HL-60/S4 (cell line): ENCODE data around the gene UBL3.

Experiments
- in situ Hi-C: fragments of 300-500 bp; cut with MboI; formaldehyde crosslinking; loops from 2 replicates; pipeline ENCODE4 v1.14.3; 2022; ENCODE audit warnings: low sequenced_read_pairs

Gene UBL3

DNA sequence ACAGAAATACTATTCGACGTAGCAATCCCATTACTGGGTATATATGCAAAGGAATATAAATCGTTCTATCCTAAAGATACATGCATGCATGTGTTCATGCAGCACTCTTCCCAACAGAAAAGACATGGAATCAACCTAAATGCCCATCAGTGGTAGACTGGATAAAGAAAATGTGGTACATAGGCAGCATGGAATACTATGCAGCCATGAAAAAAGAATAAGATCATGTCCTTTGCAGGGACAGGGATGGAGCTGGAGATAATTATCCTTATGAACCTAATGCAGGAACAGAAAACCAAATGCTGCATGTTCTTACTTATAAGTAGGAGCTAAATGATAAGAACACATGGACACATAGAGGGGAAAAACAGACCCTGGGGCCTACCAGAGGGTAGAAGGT lies 89.3 kb downstream of the UBL3 start:
- in situ Hi-C loops, result no loop called here

DNA sequence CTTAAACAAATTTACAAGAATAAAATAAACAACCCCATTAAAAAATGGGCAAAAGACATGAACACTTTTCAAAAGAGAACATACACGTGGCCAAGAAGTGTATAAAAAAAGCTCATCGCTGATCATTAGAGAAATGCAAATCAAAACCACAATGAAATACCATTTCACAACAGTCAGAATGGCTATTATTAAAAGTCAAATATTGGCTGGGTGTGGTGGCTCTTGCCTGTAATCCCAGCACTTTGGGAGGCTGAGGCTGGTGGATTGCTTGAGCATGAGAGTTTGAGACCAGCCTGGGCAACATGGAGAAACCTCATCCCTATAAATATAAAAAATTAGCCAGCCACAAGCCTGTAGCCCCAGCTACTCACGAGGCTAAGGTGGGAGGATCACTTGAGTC lies 89.9 kb downstream of the UBL3 start:
- in situ Hi-C loops, result no loop called here

DNA sequence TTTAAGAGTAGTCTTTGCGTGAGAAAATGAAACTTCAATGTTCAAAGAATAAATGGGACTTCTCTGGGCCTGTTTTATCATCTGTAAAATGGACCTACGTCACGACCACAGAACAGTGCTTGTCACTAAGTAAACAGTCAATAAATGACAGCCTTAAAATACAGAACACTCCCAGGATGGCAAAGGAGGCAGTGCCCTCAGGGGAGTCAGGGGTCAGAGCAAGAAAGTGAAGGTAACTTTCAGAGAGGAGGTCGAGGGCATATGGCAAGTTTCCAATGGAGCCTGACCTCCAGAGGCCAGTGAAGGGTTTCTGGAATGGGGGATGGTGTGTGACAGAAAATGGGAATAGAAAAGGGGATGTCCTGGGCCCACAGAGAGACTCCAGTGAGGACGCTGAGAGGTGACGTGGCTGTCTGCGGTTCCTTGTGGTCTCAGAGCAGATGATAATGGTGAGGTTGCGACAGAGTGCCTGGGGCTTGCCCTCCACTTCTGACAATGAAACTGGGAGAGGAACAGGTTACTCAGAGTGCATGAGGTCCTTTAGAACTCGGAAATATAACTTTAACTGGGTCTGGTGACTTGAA lies 91.8 kb downstream of the UBL3 start:
- in situ Hi-C loops, result no loop called here

DNA sequence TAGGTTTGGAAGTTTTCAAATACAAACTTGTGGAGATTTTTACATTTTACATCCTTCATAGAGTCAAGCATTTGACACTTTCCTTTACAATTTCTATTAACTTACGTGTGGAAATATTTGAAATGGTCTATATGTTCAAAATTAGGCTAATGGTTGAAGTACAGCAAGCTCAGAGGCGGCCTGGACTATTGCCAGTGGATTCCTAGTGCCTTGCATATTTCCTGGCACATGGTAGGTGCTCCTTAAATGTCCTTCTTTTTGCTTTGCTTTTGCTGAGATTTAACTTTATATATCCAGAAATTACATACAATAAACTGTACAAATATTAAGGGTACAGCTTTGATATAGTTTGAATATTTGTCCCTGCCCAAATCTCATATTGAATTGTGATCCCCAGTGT lies 93.9 kb downstream of the UBL3 start:
- in situ Hi-C loops, result no loop called here

DNA sequence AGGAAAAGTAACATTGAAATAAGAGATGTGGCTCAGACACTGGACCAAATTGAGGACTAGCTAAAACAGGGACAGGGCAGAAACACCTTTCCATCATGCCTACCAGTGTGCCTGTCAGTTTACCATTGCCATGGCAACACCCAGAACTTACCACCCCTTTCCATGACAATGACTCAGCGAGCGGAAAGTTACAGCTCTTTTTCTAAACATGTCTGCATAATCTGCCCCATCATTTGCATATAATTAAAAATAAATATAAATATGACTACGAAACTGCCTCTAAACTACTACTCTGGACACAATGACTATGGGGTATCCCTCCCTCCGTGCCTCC lies 96.0 kb downstream of the UBL3 start:
- in situ Hi-C loops, result no loop called here

DNA sequence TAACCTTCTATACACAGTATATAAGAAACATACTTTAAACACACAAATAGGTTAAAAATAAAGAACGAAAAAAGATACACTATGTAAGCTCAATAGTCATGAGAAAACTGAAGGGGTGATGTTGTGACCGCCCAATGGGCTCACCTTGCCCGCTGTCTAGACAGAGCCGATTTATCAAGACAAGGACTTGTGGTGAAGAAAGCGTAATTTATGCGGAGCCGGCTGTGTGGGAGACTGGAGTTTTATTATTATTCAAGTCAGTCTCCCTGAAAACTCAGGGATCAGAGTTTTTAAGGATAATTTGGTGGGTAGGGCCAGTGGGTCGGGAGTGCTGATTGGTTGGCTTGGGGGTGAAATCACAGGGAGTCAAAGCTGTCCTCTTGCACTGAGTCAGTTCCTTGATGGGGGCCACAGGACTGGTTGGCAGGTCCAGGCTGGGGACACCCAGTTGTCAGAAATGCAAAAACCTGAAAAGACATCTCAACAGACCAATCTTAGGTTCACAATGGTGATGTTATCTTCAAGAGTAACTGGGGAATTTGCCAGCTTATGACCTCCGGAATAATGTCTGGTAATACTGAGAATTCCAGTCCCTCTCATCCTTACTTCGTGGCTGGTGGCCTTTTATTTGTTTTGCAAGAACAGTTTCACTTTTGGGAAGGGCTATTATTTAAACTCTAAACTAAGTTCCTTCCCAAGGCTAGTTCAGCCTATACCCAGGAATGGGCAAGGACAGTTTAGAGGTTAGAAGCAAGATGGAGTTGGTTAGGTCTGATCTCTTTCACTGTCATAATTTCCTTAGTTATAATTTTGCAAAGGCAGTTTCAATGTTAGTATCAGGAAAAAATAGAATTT lies 96.6 kb downstream of the UBL3 start:
- in situ Hi-C loops, result no loop called here

DNA sequence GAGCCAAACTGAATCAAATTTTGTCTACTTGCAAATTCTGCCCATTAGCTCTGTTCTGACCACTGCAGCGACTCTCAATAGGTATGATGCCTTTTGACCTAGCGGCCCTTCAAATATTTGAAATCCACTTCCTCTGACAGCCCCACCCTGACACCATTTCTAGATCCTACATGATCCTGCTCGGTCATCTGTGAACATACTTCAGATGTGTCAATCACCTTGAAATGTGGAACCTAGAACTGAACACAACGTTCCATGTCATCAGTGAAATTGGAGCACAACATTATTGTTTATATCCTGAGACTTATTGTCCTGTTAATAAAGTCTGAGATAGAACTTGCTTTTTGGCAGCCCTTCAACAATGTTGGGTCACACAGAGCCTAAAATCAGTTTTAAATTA lies 98.2 kb downstream of the UBL3 start:
- in situ Hi-C loops, result no loop called here

DNA sequence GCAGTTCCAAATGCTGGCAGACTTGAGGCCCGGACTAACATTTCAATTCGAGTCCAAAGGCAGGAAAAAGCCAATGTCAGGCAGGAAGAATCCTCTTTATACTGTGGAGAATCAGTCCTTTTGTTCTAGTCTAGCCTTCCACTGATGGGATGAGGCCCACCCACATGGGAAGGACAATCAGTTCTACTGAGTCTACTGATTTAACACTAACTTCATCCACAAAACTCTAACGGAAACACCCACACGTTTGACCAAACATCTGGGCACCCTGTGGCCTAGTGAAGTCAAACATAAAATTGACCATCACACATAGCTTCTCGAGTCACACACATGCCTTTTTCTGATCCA lies 100.3 kb downstream of the UBL3 start:
- in situ Hi-C loops, result no loop called here

DNA sequence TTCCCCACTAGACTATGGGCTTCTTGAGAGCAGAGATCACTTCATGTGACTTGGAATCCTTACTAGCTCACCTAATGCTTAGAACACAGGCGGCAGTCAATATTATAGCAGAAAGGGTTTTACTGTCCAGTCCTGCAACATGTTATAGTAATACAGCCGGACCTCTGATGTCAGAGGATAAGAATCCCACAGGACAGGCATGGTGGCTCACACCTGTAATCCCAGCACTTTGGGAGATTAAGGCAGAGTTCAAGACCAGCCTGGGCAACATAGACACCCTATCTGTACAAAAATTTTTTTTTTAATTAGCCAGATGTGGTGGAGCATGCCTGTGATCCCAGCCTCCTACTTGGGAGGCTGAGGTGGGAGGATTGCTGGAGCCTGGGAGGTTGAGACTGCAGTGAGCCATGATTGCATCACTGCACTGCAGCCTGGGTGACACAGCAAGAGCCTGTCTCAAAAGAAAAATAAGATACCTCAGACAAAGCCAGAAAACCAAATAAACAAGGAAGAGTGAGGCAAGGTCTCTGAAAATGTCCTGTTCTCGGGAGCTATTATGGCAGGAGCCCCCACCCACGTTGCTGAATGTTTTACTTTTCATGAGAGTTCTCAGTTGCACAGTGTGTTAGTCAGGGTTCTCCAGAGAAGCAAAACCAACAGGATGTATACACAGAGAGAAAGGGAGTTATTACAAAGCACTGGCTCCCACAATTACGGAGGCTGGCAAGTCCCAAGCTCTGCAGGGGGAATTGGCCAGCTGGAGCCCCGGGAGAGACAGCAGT lies 100.8 kb downstream of the UBL3 start:
- in situ Hi-C loops, result no loop called here

DNA sequence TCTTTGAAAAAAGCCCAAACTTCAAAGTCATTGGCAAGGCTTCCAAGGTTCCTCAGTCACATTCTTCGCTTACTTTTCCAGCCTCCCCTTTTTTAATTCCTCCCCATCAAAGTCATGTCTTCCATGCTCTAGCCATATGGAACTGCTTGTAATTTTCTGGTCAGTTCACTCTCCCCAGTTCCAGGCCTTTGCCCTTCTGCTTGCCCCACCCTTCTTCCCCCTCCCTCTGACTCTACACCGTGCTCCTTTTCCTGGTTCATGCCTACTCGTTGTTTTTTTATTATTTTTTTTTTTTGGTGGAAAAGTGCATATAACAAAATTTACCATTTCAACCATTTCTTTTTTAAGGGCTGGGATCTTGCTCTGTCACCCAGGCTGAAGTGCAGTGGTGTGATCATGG lies 102.3 kb downstream of the UBL3 start:
- in situ Hi-C loops, result no loop called here

DNA sequence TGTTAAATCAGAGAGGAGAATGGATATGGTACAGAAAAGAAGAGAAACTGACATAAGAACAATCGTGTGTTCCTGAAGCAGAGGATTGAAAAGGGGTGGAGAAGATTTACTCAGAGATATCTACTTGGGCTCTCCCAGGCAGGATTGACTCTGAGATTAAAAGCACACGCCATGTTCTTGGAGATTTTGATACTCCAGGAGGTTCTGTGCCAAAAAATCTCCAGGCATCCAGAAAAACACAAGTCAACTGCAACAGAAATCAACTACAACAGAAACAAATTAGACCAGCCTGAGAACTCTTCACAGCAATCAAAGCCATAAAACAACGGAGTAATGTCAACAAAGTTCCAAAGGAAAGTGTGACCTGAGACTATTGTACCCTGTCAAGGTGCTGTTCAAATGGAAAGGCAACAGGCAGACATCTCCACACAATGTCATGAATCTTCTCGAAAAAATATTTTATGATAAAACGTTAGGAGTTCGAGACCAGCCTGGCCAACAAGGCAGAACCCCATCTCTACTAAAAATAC lies 104.2 kb downstream of the UBL3 start:
- in situ Hi-C loops, result no loop called here

DNA sequence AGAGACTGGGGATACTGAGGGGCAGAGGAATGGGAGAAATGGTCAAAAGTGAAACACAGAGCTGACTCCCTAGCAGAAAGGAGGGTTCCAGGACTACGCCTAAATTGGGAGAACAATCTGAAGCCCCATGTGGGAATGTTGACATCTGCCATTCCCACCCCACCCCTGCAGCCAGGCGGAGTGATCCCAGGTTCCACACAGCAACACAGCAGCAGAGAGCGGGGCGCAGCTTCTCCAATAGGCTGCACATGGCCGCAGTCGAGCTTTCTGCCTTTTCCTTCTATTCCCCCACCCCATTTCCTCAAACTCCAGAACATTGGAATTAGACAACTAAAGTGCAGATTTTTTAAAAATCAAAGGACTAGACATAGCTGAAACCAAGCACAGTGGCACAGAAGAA lies 104.7 kb downstream of the UBL3 start:
- in situ Hi-C loops, result no loop called here

DNA sequence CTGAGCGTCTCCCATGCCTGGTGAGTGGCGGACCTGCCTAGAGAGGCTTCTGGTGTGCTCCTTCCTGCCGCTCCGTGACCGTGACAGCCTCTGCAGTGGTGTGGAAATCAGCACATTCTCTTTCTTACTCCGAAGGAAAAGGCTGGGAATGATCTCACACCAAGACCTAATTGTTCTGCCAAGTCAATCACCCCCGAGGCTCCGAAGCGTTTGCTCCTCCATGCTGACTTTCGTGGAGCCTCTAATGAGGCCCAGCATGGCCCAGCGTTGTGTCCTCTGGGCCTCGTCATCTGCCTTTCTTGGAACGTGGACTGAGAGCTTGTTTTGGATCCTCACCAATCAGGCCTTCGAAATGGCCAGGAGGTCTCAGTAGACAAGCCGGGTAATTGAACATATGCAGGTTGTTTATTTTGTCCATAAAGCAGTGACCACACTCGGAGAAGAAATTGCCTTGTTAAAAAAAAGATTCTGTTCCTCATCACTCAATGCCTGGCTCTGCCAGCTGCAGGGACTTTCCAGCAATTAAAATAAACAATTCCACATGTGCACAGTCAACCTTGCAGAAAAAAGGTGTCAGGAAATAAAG lies 107.1 kb downstream of the UBL3 start:
- in situ Hi-C loops, result no loop called here

DNA sequence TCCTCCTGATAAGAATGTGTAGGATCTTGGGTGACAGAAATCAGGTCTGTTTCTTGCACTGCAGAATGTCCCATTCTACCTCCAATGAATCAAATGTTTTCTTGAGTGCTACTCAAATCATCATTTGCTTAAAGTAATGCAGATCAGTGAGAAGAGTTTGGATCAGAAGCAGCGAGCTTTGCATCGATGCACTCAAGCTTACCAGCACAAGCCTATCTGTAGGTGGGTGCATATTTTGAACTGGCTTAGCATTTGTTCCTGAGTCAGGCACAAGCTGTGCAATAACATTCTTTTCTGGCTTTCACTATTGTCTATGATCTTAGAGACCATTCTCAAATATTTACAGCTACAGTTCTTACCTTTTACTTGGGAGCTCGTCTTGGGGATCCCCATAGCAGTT lies 109.5 kb downstream of the UBL3 start:
- in situ Hi-C loops, result no loop called here

DNA sequence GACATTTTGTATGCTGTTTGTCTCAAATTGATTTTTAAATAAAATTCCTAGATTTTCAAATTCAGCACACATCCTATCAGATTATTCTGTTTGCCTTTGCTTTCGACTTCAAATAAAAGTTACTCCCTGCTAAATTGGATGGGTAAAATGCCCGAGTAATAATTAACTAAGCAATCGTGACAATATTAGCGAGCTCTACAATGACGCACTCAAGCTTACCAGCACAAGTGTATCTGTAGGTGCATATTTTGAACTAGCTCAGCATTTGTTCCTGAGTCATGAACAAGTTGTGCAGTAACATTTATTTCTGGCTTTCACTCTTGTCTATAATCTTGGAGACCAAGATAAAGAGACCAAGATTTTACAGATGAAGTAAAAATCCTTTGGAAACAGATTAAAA lies 113.4 kb downstream of the UBL3 start:
- in situ Hi-C loops, result no loop called here

DNA sequence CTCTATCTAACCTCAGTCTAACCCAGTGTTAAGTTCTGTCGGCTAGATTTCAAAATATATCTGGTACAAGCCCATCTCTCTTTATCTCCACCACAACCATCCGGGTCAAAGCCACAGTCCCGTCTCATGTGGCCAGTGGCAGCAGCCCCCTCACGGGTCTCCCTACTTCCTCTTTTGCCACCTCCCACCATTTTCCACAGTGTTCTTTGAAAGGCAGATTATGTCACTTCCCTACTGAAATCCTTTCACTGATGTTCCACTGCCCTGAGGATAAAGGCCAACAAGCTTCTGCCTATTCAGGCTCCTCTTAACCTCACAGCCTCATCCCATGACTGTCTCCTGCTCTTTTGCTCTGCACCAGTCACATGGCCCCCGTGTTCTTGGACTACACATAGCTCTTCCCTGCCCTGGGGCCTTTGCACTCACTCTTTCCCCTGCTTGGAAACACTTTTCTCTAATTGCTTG lies 117.2 kb downstream of the UBL3 start:
- in situ Hi-C loops, result no loop called here

DNA sequence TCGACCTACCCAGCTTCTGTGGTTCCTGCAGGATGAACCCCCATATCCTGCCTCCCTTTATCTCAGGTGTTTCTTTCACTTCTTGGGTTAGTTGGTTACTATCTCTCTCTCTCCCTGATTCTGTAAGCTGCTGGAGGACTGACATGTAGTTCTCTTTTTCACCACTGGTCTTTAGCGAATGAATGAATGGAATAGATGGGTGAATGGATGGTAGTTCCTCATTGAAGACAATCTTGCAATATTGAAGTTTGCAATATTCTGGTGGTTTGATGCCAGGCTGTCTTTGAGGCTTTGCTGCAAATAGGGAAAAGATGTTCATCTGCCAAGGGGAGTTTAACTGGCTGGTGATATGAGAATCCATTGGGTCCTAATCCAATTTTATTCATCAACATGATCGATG lies 120.2 kb downstream of the UBL3 start:
- in situ Hi-C loops, result no loop called here

DNA sequence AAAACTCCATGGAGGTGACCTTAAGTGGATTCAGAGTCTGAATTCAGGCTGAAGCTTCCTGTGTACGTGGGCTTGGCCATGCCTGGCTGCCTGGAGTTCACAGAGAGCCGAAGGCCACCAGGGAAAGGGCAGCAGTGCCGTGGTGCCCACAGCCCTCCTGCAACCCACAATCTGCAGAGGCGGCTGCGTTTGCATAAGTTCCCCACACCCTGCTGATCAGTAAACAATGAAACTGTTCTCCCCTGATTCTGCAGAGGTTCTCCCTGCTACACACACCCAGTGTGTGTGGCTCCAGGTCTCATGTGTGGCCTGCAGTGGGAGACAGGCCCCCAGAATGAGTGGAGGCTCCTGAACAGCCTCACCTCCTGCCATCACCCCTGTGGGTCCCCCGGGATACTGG lies 128.0 kb downstream of the UBL3 start:
- in situ Hi-C loops, result loop anchor here (25.0 kb wide), 1 partner anchor 210 kb away; no protein-coding TSS in a partner anchor

DNA sequence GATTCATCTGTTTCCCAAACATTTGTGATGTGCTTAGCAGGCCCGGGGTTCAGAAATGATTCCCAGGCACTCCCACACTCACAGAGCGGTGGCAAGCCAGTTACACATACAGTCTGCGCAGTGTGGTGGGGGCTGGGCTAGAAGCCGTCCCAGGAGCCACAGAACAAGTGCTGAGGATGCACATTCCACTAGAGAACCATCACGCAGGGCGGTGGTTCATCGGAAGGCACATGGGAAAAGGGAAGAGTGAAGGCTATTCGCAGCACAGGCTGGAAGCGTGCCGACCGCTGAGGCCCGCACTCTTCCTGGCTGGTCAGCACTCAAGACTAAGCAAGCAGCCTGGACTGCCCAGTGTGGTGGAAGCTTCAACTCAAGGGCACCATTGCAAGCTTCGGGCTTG lies 128.7 kb downstream of the UBL3 start:
- in situ Hi-C loops, result loop anchor here (25.0 kb wide), 1 partner anchor 209 kb away; no protein-coding TSS in a partner anchor

DNA sequence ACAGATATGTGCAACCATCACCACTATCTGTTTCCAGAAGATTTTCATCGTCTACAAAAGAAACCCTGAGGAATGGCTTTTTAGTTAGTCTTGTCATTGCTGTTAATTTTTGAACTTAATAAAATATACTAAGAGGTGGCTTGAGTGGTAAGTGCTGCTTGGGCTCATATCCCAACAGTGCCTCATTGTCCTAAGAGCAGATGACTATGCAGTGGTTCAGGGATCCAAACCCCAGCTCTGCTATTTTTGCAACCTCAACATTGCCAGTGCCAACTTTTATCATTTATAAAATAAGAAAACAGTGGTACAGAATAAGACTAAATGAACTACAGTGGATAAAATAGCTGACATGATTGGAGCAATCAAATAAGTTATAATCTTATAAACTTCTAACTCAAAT lies 131.7 kb downstream of the UBL3 start:
- in situ Hi-C loops, result loop anchor here (25.0 kb wide), 1 partner anchor 206 kb away; no protein-coding TSS in a partner anchor

DNA sequence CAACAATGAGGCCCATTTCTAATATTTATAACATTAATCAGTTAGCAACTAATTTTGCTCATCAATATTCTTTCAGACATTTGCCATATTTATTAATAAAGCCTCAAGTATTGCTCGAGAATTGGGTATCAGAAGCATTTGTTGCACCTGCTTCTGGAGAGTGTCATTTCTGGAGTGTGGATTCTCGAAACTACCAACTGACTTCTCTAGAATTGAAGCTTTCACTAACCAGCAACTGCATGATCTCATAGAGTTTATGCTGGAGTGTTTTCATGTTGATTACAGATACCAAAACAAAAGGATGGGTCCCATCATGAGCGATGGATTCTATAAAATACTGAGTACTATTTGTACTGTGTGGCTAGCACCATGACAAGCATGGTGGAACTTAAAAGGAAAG lies 133.9 kb downstream of the UBL3 start:
- in situ Hi-C loops, result loop anchor here (25.0 kb wide), 1 partner anchor 204 kb away; no protein-coding TSS in a partner anchor
